HL-60 (cell line): ENCODE measurements around the gene ADPRM.

Experiments
- DNase-seq, 2 experiments: peaks; one replicate each; pipeline ENCODE4 v3.0.0-alpha.2; 2010 to 2020; ENCODE audit warnings: low read depth in 1 of 2, low spot score in 1 of 2
- H3K27ac ChIP-seq: fragments of 250-450 bp; sonication (Bioruptor Pico); replicated peaks from 2 replicates; pipeline ENCODE4 v1.5.1; 2020; ENCODE audit warnings: mild to moderate bottlenecking, moderate library complexity
- H3K27me3 ChIP-seq: fragments of 250-450 bp; sonication (Bioruptor Pico); 2 replicates; pipeline ENCODE4 v1.5.1; 2021; ENCODE audit warnings: mild to moderate bottlenecking, moderate library complexity; ENCODE audit not compliant: insufficient read depth, poor library complexity, severe bottlenecking
- H3K4me3 ChIP-seq: replicated peaks from 2 replicates; pipeline ENCODE4 v1.5.1; 2011; ENCODE audit warnings: mild to moderate bottlenecking, control low read depth, low read length; ENCODE audit not compliant: insufficient read depth
- GABPA ChIP-seq: IDR thresholded peaks from 2 replicates; pipeline ENCODE4 v1.6.1; 2012; ENCODE audit warnings: low read depth
- POLR2AphosphoS5 ChIP-seq: IDR thresholded peaks from 2 replicates; pipeline ENCODE4 v1.6.1; 2012; ENCODE audit warnings: low read depth
- SPI1 ChIP-seq: IDR thresholded peaks from 2 replicates; pipeline ENCODE4 v1.6.1; 2012; ENCODE audit warnings: low read depth, mild to moderate bottlenecking, borderline replicate concordance
- TF ChIP-seq, protein P1 (sequence below): IDR thresholded peaks from 2 replicates; pipeline ENCODE4 v1.6.1; 2012; ENCODE audit warnings: low read depth; ENCODE audit not compliant: insufficient replicate concordance
- TF ChIP-seq, protein P2 (sequence below): IDR thresholded peaks from one replicate; pipeline ENCODE4 v1.5.1; 2011; ENCODE audit warnings: low read length, control low read depth, inconsistent platforms; ENCODE audit not compliant: insufficient read depth

ADPRM gene

DNA sequence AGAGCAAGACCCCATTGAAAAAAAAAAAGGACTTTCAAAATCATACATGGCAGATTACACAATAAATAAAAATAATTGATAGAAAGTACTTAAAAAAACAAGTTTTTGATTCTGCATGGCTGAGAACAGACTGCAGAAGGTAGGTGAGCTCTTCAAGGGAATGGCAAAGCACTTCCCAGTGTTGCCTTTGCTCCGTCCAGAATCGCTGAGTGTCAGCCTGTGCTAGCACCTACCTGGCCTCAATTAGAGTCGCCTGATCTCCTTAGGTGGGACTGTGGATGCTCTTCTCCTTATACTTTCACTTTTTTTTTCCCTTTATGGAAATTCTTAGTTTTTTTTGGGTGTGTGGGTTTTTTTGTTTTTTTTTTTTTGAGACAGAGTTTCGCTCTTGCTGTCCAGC is 38.4 kb downstream of the ADPRM start:
- no peak for DNase-seq
- Histone ChIP-seq H3K27ac (no peak overlapping the region), H3K27me3 (no peaks in the 10 kb centered on the region), H3K4me3 (no peak overlapping the region)
- TF ChIP-seq, protein P1, sequence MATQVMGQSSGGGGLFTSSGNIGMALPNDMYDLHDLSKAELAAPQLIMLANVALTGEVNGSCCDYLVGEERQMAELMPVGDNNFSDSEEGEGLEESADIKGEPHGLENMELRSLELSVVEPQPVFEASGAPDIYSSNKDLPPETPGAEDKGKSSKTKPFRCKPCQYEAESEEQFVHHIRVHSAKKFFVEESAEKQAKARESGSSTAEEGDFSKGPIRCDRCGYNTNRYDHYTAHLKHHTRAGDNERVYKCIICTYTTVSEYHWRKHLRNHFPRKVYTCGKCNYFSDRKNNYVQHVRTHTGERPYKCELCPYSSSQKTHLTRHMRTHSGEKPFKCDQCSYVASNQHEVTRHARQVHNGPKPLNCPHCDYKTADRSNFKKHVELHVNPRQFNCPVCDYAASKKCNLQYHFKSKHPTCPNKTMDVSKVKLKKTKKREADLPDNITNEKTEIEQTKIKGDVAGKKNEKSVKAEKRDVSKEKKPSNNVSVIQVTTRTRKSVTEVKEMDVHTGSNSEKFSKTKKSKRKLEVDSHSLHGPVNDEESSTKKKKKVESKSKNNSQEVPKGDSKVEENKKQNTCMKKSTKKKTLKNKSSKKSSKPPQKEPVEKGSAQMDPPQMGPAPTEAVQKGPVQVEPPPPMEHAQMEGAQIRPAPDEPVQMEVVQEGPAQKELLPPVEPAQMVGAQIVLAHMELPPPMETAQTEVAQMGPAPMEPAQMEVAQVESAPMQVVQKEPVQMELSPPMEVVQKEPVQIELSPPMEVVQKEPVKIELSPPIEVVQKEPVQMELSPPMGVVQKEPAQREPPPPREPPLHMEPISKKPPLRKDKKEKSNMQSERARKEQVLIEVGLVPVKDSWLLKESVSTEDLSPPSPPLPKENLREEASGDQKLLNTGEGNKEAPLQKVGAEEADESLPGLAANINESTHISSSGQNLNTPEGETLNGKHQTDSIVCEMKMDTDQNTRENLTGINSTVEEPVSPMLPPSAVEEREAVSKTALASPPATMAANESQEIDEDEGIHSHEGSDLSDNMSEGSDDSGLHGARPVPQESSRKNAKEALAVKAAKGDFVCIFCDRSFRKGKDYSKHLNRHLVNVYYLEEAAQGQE = no peak
- TF ChIP-seq, protein P2, sequence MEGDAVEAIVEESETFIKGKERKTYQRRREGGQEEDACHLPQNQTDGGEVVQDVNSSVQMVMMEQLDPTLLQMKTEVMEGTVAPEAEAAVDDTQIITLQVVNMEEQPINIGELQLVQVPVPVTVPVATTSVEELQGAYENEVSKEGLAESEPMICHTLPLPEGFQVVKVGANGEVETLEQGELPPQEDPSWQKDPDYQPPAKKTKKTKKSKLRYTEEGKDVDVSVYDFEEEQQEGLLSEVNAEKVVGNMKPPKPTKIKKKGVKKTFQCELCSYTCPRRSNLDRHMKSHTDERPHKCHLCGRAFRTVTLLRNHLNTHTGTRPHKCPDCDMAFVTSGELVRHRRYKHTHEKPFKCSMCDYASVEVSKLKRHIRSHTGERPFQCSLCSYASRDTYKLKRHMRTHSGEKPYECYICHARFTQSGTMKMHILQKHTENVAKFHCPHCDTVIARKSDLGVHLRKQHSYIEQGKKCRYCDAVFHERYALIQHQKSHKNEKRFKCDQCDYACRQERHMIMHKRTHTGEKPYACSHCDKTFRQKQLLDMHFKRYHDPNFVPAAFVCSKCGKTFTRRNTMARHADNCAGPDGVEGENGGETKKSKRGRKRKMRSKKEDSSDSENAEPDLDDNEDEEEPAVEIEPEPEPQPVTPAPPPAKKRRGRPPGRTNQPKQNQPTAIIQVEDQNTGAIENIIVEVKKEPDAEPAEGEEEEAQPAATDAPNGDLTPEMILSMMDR = no peak
- no peak for TF ChIP-seq POLR2AphosphoS5
- no peak for TF ChIP-seq GABPA
- no peak for TF ChIP-seq SPI1

DNA sequence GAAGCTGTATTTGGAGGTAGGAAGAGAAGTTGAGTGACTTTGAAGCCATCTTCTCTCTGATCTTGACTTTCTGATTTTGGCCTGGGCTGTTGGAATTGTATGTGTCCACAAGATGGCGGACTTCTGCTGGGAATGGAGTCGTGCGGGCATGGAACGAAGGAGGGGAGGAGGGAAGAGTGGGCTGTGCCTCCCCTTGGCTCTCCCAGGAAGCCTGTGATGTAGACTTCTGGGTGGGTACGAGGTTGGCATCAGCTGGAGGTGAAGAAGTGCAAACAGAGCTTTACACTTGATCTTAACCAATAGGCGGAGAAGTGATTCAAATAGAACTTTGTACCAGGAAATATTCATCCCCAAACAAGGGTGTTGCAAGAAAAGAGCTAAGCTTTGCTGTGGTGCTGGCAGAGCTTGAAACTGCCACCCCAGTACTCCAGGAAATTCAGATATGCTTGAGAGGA is 39.8 kb downstream of the ADPRM start:
- DNase-seq = peak in 1 of 2 experiments; percentile 11
- no peak for TF ChIP-seq POLR2AphosphoS5
- TF ChIP-seq, protein P2 = peak; percentile 7
- no peak overlapping the region for H3K4me3 ChIP-seq
- no peak overlapping the region for H3K27ac ChIP-seq
- no peaks in the 10 kb centered on the region for H3K27me3 ChIP-seq

DNA sequence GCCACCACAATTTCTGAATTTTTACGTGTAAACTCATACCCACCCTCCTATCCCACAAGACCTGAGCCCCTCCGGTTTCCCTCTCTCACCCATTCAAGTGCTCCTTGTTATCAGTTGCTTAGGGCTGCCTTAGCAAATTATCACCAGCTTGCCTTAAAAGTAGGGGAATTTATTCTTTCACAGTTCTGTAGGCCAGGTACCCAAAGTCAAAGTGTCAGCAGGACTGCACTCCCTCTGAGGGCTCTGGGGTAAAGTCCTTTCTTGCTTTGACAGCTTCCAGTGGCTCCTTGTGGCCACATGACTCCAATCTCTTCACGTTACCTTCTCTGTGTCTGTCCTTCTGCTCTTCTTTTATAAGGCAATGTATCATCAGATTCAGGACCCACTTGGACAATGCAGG is 40.3 kb downstream of the ADPRM start:
- DNase-seq = no peak
- H3K27ac ChIP-seq = no peak overlapping the region
- H3K4me3 ChIP-seq = no peak overlapping the region
- no peak for TF ChIP-seq POLR2AphosphoS5
- TF ChIP-seq GABPA = no peak
- TF ChIP-seq, protein P2 = no peak
- no peak for TF ChIP-seq SPI1
- TF ChIP-seq, protein P1 = no peak
- H3K27me3 ChIP-seq = no peaks in the 10 kb centered on the region

DNA sequence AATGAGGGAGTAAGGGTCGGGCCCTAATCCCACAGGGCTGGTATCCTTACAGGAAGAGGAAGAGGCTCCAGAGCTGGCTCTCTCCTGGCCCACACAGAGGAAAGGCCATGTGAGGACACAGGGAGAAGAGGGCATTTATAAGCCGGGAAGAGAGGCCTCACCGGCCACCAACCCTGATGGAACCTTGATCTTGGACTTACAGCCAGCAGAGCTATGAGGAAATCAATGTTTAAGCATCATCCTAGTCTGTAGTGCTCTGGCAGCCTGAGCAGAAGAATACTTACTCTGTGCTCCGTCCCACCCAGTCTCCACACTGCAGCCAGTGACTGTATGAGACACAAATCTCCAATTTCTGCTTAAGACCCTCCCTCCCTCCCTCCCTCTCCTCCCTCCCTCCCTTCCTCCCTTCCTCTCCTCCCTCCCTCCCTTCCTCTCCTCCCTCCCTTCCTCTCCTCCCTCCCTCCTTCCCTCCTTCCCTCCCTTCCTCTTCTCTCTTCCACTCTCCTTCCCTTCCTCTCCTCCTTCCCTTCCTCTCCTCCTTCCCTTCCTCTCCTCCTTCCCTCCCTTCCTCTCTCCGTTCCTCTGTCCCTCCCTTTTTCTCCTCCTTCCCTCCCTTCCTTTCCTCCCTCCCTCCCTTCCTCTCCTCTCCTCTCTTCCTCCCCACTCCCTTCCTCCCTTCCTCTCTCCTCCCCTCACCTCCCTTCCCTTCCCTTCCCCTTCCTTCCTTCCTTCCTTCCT is 41.3 kb downstream of the ADPRM start:
- no peak overlapping the region for H3K4me3 ChIP-seq
- no peak for DNase-seq
- H3K27me3 ChIP-seq = no peaks in the 10 kb centered on the region
- TF ChIP-seq SPI1 (no peak), GABPA (no peak), POLR2AphosphoS5 (no peak)
- TF ChIP-seq, protein P1 = no peak
- TF ChIP-seq, protein P2 = no peak
- H3K27ac ChIP-seq = no peak overlapping the region
